Measurements from ENCODE around the gene ZFP62. TPM values are rescaled to one million over a fixed set of nuclear protein-coding genes. Genes with fewer than 3 reads are reported as not detected.

Gene ZFP62
- total RNA-seq, 6 donors from 2014 or later = 19.6 to 41.2 (median 26.1) TPM

- no peaks in the 10 kb centered on the region for H3K9me3 ChIP-seq
- peaks cover 26 to 40% (median 35%) of the 10 kb centered on the region in 4 donors for H3K4me1 ChIP-seq
- H3K4me3 ChIP-seq = no peak overlapping the region
- H3K27me3 ChIP-seq = no peaks in the 10 kb centered on the region
- ATAC-seq (ENCODE audit: low FRiP score in 2 of 2) (peak; percentile 31), DNase-seq (peak in 1 of 2 donors; percentile 69)
- 87 to 92% methylated on average over 3 of the region's 3 CpGs for WGBS, 2 donors
- peaks cover 0 to 3% (median 0%) of the 10 kb centered on the region in 4 donors for H3K36me3 ChIP-seq
- TF ChIP-seq, protein P1, sequence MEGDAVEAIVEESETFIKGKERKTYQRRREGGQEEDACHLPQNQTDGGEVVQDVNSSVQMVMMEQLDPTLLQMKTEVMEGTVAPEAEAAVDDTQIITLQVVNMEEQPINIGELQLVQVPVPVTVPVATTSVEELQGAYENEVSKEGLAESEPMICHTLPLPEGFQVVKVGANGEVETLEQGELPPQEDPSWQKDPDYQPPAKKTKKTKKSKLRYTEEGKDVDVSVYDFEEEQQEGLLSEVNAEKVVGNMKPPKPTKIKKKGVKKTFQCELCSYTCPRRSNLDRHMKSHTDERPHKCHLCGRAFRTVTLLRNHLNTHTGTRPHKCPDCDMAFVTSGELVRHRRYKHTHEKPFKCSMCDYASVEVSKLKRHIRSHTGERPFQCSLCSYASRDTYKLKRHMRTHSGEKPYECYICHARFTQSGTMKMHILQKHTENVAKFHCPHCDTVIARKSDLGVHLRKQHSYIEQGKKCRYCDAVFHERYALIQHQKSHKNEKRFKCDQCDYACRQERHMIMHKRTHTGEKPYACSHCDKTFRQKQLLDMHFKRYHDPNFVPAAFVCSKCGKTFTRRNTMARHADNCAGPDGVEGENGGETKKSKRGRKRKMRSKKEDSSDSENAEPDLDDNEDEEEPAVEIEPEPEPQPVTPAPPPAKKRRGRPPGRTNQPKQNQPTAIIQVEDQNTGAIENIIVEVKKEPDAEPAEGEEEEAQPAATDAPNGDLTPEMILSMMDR (IDR thresholded peaks at IDR 0.05) = no peak
- TF ChIP-seq POLR2A (IDR thresholded peaks at IDR 0.05) (peak in 1 of 4 donors; percentile 56), POLR2AphosphoS5 (IDR thresholded peaks at IDR 0.05) (peak in 1 of 2 donors; percentile 6), EP300 (IDR thresholded peaks at IDR 0.05) (no peak)
- peak overlapping the region in 3 of 4 donors; percentile 58 to 79 (median 64) for H3K27ac ChIP-seq
Observed at GRCh38 chr5:180825768-180826525, 35.1 kb downstream of the ZFP62 start.

DNA sequence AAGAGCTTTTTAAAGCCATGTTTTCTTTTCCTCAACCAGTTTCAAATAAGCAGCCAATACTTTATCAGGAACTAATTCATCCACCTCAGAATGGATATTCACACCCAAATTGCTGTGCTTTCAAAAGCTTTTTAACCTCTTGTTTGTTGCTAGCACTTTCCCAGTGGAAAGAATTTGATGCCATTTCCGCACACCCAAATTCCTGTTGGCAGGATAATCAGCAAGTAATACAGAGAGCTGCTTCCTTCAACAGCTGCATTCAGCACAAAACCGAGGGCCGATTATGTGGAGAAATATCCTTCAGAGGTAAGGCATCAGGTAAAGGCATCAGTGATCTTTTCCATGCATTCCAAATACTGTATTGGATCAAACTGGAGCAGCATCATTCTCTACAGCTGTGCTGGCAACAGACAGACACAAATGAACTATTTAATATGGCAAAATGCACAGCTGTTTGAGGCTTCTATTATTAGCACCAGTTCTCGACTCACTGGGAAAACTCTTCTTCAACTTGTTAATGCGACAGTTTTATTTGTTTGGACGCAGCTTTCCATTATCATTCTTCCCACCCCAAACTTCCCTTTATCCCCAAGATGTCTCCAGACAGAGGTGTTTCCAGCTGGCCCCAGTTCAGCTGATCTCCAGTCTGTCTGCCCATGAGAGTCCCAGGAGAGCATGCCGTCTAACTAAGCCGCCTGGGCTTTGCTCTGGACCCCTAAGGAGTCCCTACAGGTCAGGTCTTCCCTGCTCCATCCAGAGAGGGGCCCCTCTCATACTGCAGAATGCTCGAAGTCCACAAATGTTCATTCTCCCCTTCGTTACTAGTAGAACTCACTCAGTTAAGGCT, 36.2 kb downstream of the ZFP62 start:
- Histone ChIP-seq H3K27ac (peak overlapping the region in 3 of 4 donors; percentile 58 to 79 (median 64)), H3K4me1 (peaks cover 30 to 44% (median 37%) of the 10 kb centered on the region in 4 donors), H3K4me3 (no peak overlapping the region), H3K27me3 (no peaks in the 10 kb centered on the region), H3K9me3 (no peaks in the 10 kb centered on the region), H3K36me3 (peaks cover 0 to 3% (median 0%) of the 10 kb centered on the region in 4 donors)
- ATAC-seq (ENCODE audit: low FRiP score in 2 of 2) = no peak
- no peak for DNase-seq
- 67 to 76% methylated on average over 10 of the region's 10 CpGs for WGBS, 2 donors
- TF ChIP-seq, protein P1 (IDR thresholded peaks at IDR 0.05) = no peak
- TF ChIP-seq POLR2A (IDR thresholded peaks at IDR 0.05) (no peak), EP300 (IDR thresholded peaks at IDR 0.05) (no peak), POLR2AphosphoS5 (IDR thresholded peaks at IDR 0.05) (no peak)

GRCh38 chr5:180823940-180824629, 37.0 kb downstream of the ZFP62 start:
- TF ChIP-seq EP300 (IDR thresholded peaks at IDR 0.05) (no peak), POLR2A (IDR thresholded peaks at IDR 0.05) (no peak), POLR2AphosphoS5 (IDR thresholded peaks at IDR 0.05) (no peak)
- TF ChIP-seq, protein P1 (IDR thresholded peaks at IDR 0.05) = no peak
- ATAC-seq (ENCODE audit: low FRiP score in 2 of 2) = no peak
- H3K4me3 ChIP-seq = no peak overlapping the region
- 63 to 81% methylated on average over 6 of the region's 6 CpGs for WGBS, 2 donors
- peaks cover 0 to 3% (median 0%) of the 10 kb centered on the region in 4 donors for H3K36me3 ChIP-seq
- DNase-seq = no peak
- H3K27ac ChIP-seq = no peak overlapping the region
- no peaks in the 10 kb centered on the region for H3K27me3 ChIP-seq
- no peaks in the 10 kb centered on the region for H3K9me3 ChIP-seq
- H3K4me1 ChIP-seq = peaks cover 31 to 40% (median 34%) of the 10 kb centered on the region in 4 donors

DNA sequence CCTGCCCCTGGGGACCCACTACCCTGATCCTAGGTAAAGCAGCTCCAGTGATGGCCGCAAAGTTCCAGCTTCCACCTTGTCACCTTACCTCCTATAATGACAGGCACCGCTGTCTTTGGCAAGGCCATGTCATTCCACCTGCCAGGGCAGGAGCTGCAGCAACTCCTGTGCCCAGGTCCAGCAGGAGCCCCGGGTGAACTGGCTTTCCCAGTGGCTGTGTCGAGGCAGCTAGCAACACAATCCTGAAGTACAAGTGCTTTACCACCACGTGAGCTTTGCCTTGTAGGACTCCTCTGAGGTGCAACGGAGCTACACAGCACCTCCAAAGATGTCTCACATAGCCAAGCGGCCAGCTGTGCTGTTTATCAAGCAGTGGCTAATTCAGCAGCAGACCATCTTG, 37.7 kb downstream of the ZFP62 start:
- ATAC-seq (ENCODE audit: low FRiP score in 2 of 2) (no peak), DNase-seq (no peak)
- Histone ChIP-seq H3K36me3 (peaks cover 0 to 3% (median 0%) of the 10 kb centered on the region in 4 donors), H3K4me3 (no peak overlapping the region), H3K27me3 (no peaks in the 10 kb centered on the region), H3K4me1 (peaks cover 31 to 45% (median 35%) of the 10 kb centered on the region in 4 donors), H3K9me3 (no peaks in the 10 kb centered on the region), H3K27ac (no peak overlapping the region)
- no peak for TF ChIP-seq EP300 (IDR thresholded peaks at IDR 0.05)
- TF ChIP-seq POLR2AphosphoS5 (IDR thresholded peaks at IDR 0.05) = no peak
- TF ChIP-seq, protein P1 (IDR thresholded peaks at IDR 0.05) = no peak
- no peak for TF ChIP-seq POLR2A (IDR thresholded peaks at IDR 0.05)
- 60 to 88% methylated on average over 6 to 7 of the region's 7 CpGs for WGBS, 2 donors
